Neural progenitor cell (in vitro differentiated cells): Measurements from ENCODE around the gene PEAK1. TPM values are rescaled to one million over a fixed set of nuclear protein-coding genes. Genes with fewer than 3 reads are reported as not detected.

Experiments
- DNase-seq: peaks from one replicate; pipeline ENCODE4 v3.0.0-alpha.2; 2016; ENCODE audit warnings: low spot score
- H2AFZ ChIP-seq: fragments of 200-600 bp; sonication (generic); replicated peaks from 2 replicates; pipeline ENCODE4 v1.6.1; 2016; ENCODE audit warnings: antibody characterized with exemption
- H3F3A ChIP-seq: fragments of 200-600 bp; sonication (generic); 2 replicates; pipeline ENCODE4 v1.6.1; 2016; ENCODE audit warnings: antibody characterized with exemption, low read depth
- H3K27ac ChIP-seq: fragments of 200-600 bp; sonication (generic); 2 replicates; pipeline ENCODE4 v1.5.1; 2016; ENCODE audit warnings: mild to moderate bottlenecking
- H3K27me3 ChIP-seq: fragments of 200-600 bp; sonication (generic); 2 replicates; pipeline ENCODE4 v1.6.1; 2016; ENCODE audit warnings: mild to moderate bottlenecking, moderate library complexity
- H3K36me3 ChIP-seq: fragments of 200-600 bp; sonication (generic); 2 replicates; pipeline ENCODE4 v1.5.1; 2016
- H3K4me1 ChIP-seq: fragments of 200-600 bp; sonication (generic); 2 replicates; pipeline ENCODE4 v1.6.1; 2016; ENCODE audit warnings: mixed run types
- H3K4me2 ChIP-seq: fragments of 200-600 bp; sonication (generic); 2 replicates; pipeline ENCODE4 v1.6.1; 2016
- H3K4me3 ChIP-seq: fragments of 200-600 bp; sonication (generic); 2 replicates; pipeline ENCODE4 v1.5.1; 2016
- H3K79me2 ChIP-seq: fragments of 200-600 bp; sonication (generic); 2 replicates; pipeline ENCODE4 v1.6.1; 2016; ENCODE audit warnings: low read depth
- H3K9ac ChIP-seq: fragments of 200-600 bp; sonication (generic); 2 replicates; pipeline ENCODE4 v1.6.1; 2016
- H3K9me3 ChIP-seq: fragments of 200-600 bp; sonication (generic); 2 replicates; pipeline ENCODE4 v1.5.1; 2016; ENCODE audit warnings: low read depth
- H4K20me1 ChIP-seq: fragments of 200-600 bp; sonication (generic); 2 replicates; pipeline ENCODE4 v1.6.1; 2016; ENCODE audit warnings: low read depth
- H3K27ac Mint-ChIP-seq: 3 replicates; pipeline ENCODE4 v1.8.0; 2021; ENCODE audit warnings: mixed read lengths
- H3K27me3 Mint-ChIP-seq: 2 replicates; pipeline ENCODE4 v1.8.0; 2022; ENCODE audit warnings: low read depth, mild to moderate bottlenecking, inconsistent platforms, moderate library complexity, mixed read lengths; ENCODE audit not compliant: insufficient read depth
- H3K36me3 Mint-ChIP-seq: 3 replicates; pipeline ENCODE4 v1.8.0; 2021; ENCODE audit warnings: mixed read lengths
- H3K4me1 Mint-ChIP-seq: 3 replicates; pipeline ENCODE4 v1.8.0; 2021; ENCODE audit warnings: mixed read lengths
- H3K4me3 Mint-ChIP-seq: 3 replicates; pipeline ENCODE4 v1.8.0; 2021; ENCODE audit warnings: mild to moderate bottlenecking, moderate library complexity, mixed read lengths
- H3K9me3 Mint-ChIP-seq: 3 replicates; pipeline ENCODE4 v1.8.0; 2020; ENCODE audit warnings: mixed read lengths
- EZH2 ChIP-seq: fragments of 200-600 bp; sonication (generic); IDR thresholded peaks from 2 replicates; pipeline ENCODE4 v1.6.1; 2017; ENCODE audit warnings: antibody characterized with exemption, mild to moderate bottlenecking, moderate library complexity
- EZH2phosphoT487 ChIP-seq: fragments of 200-600 bp; sonication (generic); IDR thresholded peaks from 2 replicates; pipeline ENCODE4 v1.6.1; 2017; ENCODE audit warnings: antibody characterized with exemption
- total RNA-seq: library from RNA; depleted of rRNA; stranded (reverse); fragments of >200 nt; gene quantifications from 2 replicates; pipeline ENCODE4 v1.2.3, GENCODE V29; 2015; ENCODE audit warnings: low replicate concordance
- TF ChIP-seq, protein P1 (sequence below): fragments of 200-600 bp; sonication (generic); IDR thresholded peaks from 2 replicates; pipeline ENCODE4 v1.5.1; 2017; ENCODE audit warnings: antibody characterized with exemption, mild to moderate bottlenecking

Gene PEAK1
- total RNA-seq, 1 donor from 2014 or later = 30.9 TPM

DNA sequence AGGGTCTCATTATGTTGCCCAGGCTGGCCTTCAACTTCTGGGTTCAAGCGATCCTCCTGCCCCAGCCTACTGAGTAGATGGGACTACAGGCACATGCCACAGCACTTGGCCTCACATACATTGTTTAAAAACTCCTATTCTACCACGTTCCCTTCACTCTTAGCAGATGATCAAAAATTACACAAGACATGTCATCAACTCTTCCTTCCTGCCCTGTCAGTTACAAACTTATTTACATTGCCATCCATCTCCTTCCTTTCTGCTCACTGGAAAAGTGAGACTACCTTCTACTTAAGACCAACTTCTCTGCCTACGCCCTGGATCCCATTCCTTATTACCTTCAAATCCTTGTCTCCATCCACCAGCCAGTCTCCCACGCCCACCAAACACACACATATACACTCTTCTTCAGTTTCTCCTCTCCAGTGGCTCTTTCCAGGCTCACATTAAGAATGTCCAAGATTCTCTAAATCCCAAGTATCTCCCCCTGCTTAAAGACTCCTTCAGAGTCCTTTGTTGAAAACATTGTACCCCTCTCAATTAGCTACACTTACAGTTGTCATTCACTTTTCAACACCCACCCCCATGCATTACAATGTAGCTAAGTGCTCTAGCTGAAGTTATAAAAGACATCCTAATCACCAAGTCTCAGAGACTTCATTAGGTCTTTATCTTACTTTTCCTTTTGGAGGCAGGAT is 4.3 kb downstream of the PEAK1 start:
- H3K4me2 ChIP-seq = no peak overlapping the region
- H3K36me3 Mint-ChIP-seq = no peaks in the 10 kb centered on the region

GRCh38 chr15:77414789-77415442 is 5.0 kb downstream of the PEAK1 start:
- H4K20me1 ChIP-seq = peaks cover 41% of the 10 kb centered on the region
- Mint-ChIP-seq H3K9me3 (no peaks in the 10 kb centered on the region), H3K36me3 (no peaks in the 10 kb centered on the region), H3K27ac (no peak overlapping the region), H3K4me3 (no peak overlapping the region), H3K4me1 (peaks cover 18% of the 10 kb centered on the region), H3K27me3 (peaks cover 2% of the 10 kb centered on the region)
- no peak overlapping the region for H3K4me2 ChIP-seq
- no peaks in the 10 kb centered on the region for H3K27me3 ChIP-seq
- peaks cover 26% of the 10 kb centered on the region for H3K4me1 ChIP-seq
- H3K79me2 ChIP-seq = peaks cover 91% of the 10 kb centered on the region
- no peak overlapping the region for H3K27ac ChIP-seq
- H3K4me3 ChIP-seq = no peak overlapping the region
- no peak for DNase-seq
- no peak overlapping the region for H2AFZ ChIP-seq
- no peaks in the 10 kb centered on the region for H3K36me3 ChIP-seq
- H3F3A ChIP-seq = peaks cover 7% of the 10 kb centered on the region
- TF ChIP-seq EZH2 = no peak
- TF ChIP-seq, protein P1, sequence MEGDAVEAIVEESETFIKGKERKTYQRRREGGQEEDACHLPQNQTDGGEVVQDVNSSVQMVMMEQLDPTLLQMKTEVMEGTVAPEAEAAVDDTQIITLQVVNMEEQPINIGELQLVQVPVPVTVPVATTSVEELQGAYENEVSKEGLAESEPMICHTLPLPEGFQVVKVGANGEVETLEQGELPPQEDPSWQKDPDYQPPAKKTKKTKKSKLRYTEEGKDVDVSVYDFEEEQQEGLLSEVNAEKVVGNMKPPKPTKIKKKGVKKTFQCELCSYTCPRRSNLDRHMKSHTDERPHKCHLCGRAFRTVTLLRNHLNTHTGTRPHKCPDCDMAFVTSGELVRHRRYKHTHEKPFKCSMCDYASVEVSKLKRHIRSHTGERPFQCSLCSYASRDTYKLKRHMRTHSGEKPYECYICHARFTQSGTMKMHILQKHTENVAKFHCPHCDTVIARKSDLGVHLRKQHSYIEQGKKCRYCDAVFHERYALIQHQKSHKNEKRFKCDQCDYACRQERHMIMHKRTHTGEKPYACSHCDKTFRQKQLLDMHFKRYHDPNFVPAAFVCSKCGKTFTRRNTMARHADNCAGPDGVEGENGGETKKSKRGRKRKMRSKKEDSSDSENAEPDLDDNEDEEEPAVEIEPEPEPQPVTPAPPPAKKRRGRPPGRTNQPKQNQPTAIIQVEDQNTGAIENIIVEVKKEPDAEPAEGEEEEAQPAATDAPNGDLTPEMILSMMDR = no peak
- no peaks in the 10 kb centered on the region for H3K9me3 ChIP-seq
- H3K9ac ChIP-seq = no peak overlapping the region

More for the DNA sequence above, 4.3 kb downstream of the PEAK1 start:
- Histone ChIP-seq H3K36me3 (no peaks in the 10 kb centered on the region), H3K27me3 (no peaks in the 10 kb centered on the region), H3K4me1 (peaks cover 26% of the 10 kb centered on the region), H3K4me3 (no peak overlapping the region), H3K9ac (no peak overlapping the region), H4K20me1 (peaks cover 41% of the 10 kb centered on the region), H3K79me2 (peaks cover 85% of the 10 kb centered on the region), H3K9me3 (no peaks in the 10 kb centered on the region), H3K27ac (no peak overlapping the region), H3F3A (peaks cover 7% of the 10 kb centered on the region), H2AFZ (no peak overlapping the region)
- TF ChIP-seq, protein P1 = no peak
- TF ChIP-seq EZH2phosphoT487 = no peak
- TF ChIP-seq EZH2 = no peak
- DNase-seq = no peak
- no peak overlapping the region for H3K4me3 Mint-ChIP-seq
- H3K27me3 Mint-ChIP-seq = peaks cover 2% of the 10 kb centered on the region
- no peak overlapping the region for H3K27ac Mint-ChIP-seq
- peaks cover 18% of the 10 kb centered on the region for H3K4me1 Mint-ChIP-seq
- no peaks in the 10 kb centered on the region for H3K9me3 Mint-ChIP-seq

- no peaks in the 10 kb centered on the region for H3K36me3 ChIP-seq
- Mint-ChIP-seq H3K4me3 (no peak overlapping the region), H3K9me3 (no peaks in the 10 kb centered on the region), H3K27me3 (no peaks in the 10 kb centered on the region), H3K27ac (no peak overlapping the region), H3K4me1 (peaks cover 15% of the 10 kb centered on the region), H3K36me3 (no peaks in the 10 kb centered on the region)
- TF ChIP-seq EZH2 (no peak), EZH2phosphoT487 (no peak)
- TF ChIP-seq, protein P1 = no peak
- peaks cover 94% of the 10 kb centered on the region for H3K79me2 ChIP-seq
- H3K27ac ChIP-seq = no peak overlapping the region
- H2AFZ ChIP-seq = no peak overlapping the region
- H3K9me3 ChIP-seq = no peaks in the 10 kb centered on the region
- H3K9ac ChIP-seq = no peak overlapping the region
- no peak overlapping the region for H3K4me2 ChIP-seq
- DNase-seq = no peak
- no peaks in the 10 kb centered on the region for H3K27me3 ChIP-seq
- no peak overlapping the region for H3K4me3 ChIP-seq
- H3K4me1 ChIP-seq = peaks cover 26% of the 10 kb centered on the region
- H3F3A ChIP-seq = no peaks in the 10 kb centered on the region
- H4K20me1 ChIP-seq = peaks cover 41% of the 10 kb centered on the region
Measured at GRCh38 chr15:77413699-77414349, 6.1 kb downstream of the PEAK1 start.
